Stimulated activated CD8-positive, alpha-beta memory T cell treated with anti-CD3 and anti-CD28 coated beads, Interleukin-12 subunit alpha, Interleukin-12 subunit beta, amount 100 ng/mL, for 24 hours (primary cell): ENCODE measurements around the gene GARIN5A.

Experiments
- DNase-seq: peaks from one replicate; pipeline ENCODE4 v3.0.0-alpha.2; 2020; ENCODE audit errors: extremely low read depth

Gene GARIN5A

DNA sequence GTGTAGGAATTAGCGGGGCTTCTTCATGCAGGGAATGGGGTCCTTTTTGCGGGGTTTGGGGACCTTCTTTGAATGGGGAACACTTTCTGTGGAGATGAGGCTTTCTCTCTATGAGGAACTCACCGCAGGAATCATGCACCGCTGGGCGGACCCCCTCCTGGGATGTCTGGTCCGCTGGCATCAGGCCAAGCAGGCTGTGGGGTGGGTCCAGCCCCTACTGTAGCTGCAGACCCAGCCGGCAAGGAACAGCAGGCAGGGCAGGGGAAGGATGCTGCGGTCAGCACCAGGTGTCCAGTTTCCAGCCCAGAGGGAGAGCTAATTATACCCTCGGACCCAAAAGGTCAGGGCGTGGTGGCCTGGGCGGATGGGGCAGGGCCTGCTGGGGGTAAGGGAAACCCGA, 42.1 kb downstream of the GARIN5A start:
- DNase-seq: no peak

DNA sequence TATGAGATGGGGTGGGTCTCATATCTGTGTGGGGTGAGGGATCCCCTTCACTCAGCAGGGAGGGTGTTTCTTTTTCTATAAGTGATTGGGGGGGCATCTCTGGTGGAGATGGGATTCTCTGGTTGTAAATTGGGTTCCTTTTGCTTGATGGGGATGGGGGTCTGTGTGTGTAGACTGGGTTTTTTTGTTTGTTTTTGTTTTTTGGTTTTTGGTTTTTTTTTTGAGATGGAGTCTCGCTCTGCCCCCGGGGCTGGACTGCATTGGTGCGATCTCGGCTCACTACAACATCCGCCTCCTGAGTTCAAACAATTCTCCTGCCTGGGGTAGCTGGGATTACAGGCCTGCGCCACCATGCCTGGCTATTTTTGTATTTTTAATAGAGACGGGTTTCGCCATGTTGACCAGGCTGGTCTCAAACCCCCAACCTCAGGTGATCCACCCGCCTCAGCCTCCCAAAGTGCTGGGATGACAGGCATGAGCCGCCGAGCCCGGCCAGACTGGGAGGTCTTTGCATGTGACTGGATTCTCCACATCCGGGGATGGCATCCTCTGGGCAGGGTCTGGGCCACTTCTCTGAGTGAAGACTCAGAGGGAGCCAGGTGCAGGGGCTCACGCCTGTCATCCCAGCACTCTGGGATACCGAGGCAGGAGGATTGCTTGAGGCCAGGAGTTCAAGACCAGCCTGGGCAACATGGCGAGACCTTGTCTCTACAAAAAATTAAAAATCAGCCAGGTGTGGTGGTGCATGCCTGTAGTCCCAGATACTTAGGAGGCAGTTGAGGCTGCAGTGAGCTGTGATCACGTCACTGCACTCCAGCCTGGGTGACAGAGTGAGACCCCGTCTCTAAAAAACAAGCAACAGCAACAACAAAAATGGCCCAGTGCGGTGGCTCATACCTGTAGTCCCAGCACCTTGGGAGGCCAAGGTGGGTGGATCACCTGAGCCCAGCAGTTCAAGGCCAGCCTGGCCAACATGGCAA, 43.2 kb downstream of the GARIN5A start:
- no peak for DNase-seq

DNA sequence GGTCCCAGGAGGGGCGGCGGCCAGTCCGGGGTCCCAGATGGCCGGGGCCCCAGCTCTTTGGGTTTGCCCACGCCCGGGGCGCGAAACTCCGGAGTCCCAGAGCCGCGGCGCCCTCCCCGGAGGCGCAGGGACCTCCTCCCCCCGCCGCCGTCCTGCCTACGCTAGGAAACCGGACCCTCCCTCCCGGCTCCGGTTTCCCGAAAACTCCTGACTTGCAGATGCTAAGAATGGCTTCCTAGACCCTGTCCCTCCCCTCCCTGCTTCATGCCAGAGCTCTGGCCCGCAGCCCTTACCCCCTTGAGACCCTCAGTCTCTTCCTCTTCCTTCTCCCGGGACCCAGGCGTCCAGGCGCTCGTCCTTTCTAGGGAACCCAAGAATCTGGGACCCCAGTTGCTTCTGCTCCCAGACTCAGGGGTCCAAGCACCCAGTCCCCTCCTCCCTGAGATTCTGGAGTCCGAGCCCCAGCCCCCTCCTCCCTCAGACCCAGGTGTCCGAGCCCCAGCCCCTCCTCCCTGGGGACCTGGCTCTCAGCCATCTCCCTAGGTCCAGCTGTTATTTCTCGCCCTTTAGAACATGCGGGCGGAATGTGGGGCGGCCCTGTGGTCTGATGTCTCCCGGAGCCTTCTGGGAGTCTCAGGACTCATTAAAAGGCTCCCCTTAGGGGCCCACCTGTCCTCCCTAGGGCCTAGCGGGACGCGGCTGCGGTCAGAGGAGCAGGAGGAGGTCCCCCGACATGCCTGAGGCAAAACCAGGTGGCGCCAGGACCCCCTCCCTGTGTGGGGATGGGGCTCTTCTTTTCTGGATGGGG, 44.2 kb downstream of the GARIN5A start, which contains the start of gene MYBPC2:
Gene MYBPC2 (plus strand): TSS at position 672 of the 808 bp plus-strand sequence. CDS start 62 bp downstream, at position 734.
- no peak for DNase-seq

DNA sequence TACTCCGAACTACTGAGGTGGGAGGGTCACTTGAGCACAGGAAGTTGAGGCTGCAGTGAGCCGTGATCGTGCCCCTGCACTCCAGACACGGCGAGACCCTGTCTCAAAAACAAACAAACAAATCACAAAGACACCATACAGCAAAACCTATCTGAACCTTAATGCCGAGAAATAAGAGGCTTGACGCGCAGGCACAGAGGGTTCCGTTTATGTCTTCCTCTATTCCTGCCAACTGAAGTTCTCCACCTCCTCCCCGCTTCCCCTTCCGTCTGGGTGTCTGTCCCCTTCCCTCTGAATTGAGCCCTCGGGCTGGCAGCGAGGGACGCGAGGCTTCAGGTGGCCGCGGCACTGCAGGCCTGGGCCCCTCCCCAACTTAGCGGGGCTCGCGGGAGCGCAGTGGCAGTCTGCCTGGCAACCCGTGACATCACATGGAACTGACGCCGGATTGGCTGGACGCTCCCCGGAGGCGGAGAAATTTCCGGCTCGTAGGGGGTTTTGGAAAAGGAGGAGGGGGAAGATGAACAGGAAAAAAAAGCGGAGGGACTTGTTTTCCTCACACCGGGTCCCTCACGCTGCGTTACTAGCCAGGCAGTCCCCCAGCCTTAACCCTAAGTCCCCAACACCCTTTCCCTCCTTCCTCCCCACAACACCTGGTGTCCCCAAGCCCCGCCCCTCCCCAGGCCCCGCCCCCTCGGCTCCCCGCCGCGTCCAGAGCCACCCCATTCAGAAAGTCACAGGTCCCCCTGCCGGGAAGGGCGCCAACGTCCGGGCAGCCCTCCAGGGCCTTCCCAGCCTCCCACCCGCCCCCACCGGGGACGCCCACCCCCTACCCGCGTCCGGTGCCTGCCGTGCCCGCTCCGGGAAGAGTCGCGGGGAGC, 45.1 kb downstream of the GARIN5A start:
- DNase-seq: peak; percentile 62

DNA sequence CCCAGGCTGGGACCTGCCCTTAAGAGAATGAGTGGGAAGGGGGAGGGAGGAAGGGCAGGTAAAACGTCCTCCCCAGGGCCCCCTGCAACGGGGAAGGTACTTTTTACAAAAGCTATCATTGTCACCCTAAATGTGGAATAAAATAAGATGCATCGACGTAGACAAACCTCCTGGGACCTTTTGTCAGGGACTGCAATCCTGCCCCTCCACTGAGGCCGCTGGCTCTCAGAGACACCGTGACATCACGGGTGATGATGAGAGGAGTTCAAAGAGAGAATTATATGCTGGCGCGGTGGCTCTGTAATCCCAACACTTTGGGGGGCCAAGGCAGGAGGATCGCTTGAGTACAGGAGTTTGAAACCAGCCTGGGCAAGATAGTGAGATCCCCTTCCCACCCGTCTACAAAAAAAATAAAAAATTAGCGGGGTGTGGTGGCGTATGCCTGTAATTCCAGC, 45.7 kb downstream of the GARIN5A start:
- no peak for DNase-seq

DNA sequence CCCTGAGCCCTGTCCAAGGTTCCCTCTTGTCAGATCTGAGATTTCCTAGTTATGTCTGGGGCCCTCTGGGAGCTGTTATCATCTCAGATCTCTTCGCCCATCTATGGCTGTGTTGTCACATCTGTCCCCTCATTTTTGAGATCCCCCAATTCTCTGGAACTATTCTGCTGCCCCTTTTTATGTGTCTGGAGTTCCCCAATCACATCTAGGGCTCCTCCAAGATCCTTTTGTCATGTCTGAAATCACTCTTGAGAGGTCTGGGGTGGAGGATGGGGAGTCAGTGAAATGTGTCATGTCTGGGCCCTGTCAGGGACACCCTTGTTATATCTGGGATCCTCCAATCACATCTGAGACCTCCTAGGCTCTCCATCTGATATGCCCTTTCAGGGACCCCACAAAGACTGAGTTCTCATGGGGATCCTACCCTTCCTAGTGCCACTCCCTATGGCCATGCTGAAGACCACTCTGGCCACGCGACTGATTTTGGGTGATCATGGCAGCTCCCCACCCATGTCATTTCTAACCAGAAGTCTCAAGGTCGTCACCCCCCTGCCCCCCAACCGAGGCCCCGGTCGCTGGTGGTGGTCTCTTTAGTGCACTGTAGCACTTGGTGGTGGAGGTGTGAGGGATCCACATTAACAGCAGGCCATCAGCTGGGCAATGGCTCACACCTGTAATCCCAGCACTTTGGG, 47.7 kb downstream of the GARIN5A start:
- no peak for DNase-seq

DNA sequence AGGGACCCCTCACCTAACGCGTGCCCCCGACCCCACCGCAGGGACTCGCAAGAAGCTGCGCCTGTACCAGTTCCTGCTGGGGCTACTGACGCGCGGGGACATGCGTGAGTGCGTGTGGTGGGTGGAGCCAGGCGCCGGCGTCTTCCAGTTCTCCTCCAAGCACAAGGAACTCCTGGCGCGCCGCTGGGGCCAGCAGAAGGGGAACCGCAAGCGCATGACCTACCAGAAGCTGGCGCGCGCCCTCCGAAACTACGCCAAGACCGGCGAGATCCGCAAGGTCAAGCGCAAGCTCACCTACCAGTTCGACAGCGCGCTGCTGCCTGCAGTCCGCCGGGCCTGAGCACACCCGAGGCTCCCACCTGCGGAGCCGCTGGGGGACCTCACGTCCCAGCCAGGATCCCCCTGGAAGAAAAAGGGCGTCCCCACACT, 48.6 kb downstream of the GARIN5A start:
- no peak for DNase-seq

DNA sequence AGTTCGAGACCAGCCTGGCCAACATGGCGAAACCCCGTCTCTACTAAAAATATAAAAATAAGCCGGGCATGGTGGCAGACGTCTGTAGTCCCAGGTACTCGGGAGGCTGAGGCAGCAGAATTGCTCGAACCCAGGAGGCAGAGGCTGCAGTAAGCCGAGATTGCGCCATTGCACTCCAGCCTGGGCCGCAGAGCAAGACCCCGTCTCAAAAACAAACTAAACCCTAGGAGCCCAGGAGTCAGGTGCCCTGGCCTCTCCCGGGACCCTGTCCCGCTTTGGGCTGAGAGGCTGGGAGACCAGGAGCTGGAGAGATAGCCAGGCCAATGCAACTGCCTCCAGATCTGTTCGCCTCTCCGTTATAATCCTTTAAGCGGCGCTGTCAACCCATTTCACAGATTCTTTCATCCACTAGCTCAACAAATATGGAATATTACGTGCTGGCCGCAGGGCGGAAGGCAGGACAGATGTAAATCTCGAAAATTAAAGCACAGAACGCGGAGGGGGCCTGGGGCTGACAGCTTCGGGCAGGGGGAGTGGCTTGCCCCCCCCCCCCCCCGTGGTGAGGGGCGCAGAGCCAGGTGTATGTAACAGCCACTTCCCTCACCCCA, 49.2 kb downstream of the GARIN5A start:
- no peak for DNase-seq

DNA sequence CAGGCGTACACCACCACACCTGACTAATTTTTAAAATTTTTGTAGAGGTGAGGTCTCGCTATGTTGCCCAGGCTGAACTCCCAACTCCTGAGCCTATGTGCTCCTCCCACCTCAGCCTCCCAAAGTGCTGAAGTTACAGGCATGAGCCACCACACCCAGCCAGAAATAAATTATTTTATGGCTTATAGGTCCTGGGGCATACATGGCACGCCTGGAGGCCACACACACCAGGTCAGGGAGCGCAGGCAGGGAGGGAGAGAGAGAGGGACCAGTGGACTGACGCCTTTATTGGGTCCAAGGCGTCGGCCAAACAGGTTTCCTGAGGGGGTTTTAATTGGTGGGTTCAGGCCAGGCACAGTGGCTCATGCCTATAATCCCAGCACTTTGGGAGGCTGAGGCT, 51.1 kb downstream of the GARIN5A start:
- no peak for DNase-seq

DNA sequence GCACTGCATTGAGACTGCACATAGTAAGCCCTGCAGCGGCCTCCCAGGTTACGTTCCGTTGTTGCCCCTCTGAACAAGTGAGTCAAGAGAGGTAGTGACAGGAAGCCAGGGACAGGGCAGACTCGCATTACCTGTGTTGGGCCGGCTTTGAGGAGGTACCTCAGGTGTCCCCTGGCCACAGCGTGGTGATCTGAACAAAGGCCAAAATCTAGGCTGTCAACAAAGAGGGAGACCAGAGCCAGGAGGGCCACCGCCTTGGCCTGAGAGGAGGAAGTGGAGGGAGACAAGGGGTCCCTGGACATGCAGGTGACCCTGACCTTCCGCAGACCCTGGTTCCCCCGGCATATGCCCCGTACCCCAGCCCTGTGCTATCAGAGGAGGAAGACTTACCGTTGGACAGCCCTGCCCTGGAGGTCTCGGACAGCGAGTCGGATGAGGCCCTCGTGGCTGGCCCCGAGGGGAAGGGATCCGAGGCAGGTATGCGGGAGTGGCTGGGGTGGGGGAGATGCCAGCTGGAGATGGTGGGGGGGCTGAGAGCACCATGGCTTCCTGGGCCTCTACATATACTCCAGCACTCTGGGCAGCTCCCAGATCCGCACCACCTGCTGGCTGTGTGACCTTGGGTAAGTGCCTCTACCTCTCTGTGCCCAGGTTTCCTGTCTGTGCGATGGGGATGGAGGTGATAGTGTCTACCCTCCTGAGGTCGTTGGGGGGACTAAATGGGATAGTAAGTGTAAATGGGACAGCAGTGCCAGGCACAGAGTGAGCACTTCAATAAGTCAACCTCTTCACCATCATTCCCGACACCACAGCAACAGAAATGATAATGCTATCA, 53.2 kb downstream of the GARIN5A start:
- no peak for DNase-seq

DNA sequence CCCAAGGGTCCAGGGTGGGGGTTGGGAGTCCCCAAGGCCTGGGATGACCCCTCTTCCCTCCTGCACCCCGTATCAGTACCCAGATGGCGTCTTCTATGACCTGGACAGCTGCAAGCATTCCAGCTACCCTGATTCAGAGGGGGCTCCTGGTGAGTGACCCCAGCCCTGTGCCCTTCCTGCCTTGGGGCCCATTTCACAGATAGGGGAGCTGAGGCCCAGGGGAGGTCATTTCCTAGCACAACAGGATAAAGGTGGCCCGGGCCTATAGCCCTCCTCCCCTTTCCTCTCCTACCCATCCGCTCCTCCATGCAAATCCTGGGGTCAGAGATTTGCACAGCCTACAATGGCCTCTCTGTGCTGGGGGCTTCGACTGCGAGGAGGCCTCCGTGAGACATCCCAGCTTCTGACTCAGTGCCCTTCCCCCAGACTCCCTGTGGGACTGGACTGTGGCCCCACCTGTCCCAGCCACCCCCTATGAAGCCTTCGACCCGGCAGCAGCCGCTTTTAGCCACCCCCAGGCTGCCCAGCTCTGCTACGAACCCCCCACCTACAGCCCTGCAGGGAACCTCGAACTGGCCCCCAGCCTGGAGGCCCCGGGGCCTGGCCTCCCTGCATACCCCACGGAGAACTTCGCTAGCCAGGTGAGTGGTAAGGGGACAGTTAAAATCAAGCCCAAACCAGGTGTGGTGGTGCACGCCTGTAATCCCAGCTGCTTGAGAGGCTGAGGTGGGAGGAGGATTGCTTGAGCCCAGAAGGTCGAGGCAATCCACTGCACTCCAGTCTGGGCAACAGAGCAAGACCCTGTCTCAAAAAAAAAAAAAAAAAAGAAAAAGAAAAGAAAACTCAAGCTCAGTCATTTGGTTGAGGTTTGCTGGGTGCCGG, 54.0 kb downstream of the GARIN5A start:
- no peak for DNase-seq

DNA sequence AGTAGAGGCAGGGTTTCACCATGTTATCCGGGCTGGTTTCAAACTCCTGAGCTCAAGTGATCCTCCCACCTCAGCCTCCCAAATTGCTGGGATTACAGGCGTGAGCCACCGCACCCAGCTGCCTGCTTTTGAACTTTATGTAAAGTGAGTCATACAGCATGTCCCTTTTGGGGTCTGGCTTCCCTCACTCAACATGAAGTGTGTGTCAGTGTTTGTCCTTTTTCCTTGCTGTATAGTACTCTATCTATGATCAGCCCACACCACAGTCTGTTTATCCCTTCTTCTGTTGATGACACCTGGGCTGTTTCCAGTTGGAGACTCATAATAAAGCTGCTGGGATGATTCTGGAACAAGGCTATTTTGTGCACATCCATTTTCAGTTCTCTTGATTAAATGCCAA, 55.8 kb downstream of the GARIN5A start:
- DNase-seq: no peak

DNA sequence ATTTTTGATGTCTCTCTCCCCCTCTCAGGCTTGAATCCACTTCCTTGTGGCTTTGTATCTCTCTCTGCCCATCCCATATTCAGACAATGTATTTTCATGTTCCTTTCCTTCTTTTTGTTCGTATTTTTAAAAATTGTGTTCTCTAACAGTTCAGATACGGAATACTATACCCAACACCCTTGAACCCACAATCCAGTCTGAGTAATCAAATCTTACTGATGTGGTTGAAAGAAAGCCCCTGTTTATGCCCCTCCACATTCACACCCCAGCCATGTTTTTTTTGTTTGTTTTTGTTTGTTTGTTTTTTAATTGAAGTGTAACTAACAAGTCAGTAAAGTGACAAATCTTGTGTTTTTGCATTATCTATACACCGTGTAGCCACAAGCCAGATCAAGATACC, 56.5 kb downstream of the GARIN5A start:
- DNase-seq: no peak

DNA sequence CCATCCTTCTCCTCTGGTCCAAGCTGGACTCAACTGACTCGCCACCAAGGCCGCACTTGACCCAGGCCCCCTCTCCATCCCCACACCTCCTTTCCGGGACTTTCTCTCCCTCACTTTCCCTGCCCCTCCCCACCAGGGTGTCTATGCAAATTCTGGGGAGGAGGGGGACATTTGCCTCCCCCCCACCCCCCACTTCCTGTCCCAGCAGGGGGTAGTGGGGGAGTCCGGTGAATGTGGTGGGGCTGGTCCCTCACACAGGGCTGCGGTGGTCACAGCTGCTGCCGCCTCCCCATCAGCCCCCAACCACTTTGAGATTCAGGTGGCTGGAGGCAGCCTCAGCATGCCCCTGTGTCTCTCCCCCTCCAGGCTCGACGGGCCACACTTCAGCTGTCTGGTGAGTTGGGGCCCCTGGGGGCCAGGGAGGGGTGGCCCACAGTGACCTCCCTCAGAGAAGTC, 57.0 kb downstream of the GARIN5A start:
- DNase-seq: no peak

DNA sequence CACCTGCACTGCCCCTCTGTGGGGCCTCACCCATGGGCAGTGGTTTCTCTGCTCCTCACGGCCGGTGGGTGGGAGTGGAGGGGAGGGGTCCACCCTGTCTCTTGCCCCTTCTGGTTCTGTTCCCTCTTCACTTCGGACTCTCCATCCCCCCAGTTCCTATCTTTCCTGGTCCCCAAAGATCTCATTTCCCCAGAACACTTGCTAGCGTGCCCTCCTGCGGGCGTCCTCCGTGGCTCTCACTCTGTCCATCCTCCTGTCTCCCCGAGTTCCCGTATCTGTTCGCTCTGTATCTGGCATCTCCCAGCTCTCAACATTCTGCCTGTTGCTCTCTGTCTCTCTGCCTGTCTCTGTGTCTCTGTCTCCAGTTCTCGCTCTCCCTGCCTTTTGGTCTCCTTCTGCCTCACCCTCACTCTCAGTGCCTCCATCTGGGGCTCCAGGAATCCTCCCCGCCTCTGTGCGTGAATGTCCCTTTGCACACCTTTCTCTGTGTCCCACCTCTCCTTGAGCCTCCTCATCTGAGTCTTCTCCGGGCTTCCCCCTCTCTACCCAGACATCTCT, 57.5 kb downstream of the GARIN5A start:
- DNase-seq: no peak

DNA sequence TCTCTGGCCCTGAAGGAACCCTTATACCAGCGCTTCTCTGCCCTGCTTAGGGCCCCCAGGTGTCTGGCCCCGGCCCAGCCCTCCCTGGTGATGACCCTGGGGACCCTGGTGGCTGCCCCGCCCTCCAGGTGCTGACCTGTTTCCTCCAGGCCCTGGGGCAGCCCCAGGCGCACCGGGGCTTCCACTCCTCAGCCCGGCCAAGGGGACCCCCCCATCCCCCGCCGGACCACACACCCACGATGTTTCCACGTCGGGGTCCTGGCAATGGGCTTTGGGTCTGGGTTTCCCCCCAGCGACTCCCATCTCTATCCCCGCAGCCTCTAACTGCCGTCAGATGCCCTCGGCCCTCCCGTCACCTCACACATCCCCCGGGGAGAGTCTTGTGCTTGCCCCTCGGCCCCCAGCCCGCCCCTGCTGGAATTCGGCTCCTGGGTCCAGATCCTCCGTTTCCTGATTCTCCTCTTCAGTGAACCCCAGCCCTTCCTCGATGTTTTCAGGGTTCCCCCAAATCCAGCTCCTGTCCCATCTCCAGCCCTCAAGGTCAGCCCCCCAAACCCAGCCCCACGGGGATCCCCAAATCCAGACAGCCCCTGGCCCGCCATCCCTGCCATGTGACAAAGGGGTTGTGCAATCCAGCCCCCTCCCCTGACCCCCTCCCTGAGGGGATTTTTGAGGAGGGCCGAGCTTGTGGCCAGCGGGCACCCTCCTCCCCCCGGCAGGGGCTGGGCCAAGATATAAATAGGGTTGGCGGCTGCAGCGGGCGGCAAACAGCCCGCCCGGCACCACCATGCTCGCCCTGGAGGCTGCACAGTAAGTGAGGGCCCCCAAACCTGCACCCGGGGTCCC, 58.2 kb downstream of the GARIN5A start, which contains the start of gene SPIB:
Gene SPIB (plus strand): TSS at position 763 of the 846 bp plus-strand sequence. CDS start 25 bp downstream, at position 788.
- DNase-seq: no peak
